ENCODE measurements around the gene BAHCC1. TPM values are rescaled to one million over a fixed set of nuclear protein-coding genes. Genes with fewer than 3 reads are reported as not detected.

BAHCC1 gene
- polyA plus RNA-seq, 1 donor, result 10.8 TPM

GRCh38 chr17:81398176-81398831, 3.0 kb downstream of the BAHCC1 start:
- DNase-seq (ENCODE audit: low read depth), result no peak

- DNase-seq (ENCODE audit: low read depth), result no peak
Measured at GRCh38 chr17:81398832-81399411, 3.7 kb downstream of the BAHCC1 start.

- DNase-seq (ENCODE audit: low read depth), result no peak
Measured at GRCh38 chr17:81399481-81400153, 4.4 kb downstream of the BAHCC1 start.

- no peak for DNase-seq (ENCODE audit: low read depth)
Measured at GRCh38 chr17:81400154-81400977, 5.1 kb downstream of the BAHCC1 start.

GRCh38 chr17:81400996-81401722, 5.9 kb downstream of the BAHCC1 start:
- no peak for DNase-seq (ENCODE audit: low read depth)

GRCh38 chr17:81401723-81402529, 6.7 kb downstream of the BAHCC1 start:
- DNase-seq (ENCODE audit: low read depth), result no peak

- DNase-seq (ENCODE audit: low read depth), result no peak
Measured at GRCh38 chr17:81402530-81402941, 7.3 kb downstream of the BAHCC1 start.

- no peak for DNase-seq (ENCODE audit: low read depth)
Measured at GRCh38 chr17:81402981-81403467, 7.8 kb downstream of the BAHCC1 start.

GRCh38 chr17:81403671-81404534, 8.6 kb downstream of the BAHCC1 start:
- no peak for DNase-seq (ENCODE audit: low read depth)

- DNase-seq (ENCODE audit: low read depth), result no peak
Measured at GRCh38 chr17:81404558-81405165, 9.4 kb downstream of the BAHCC1 start.

GRCh38 chr17:81405411-81405872, 10.2 kb downstream of the BAHCC1 start:
- DNase-seq (ENCODE audit: low read depth), result no peak

- no peak for DNase-seq (ENCODE audit: low read depth)
Measured at GRCh38 chr17:81406117-81406953, 11.1 kb downstream of the BAHCC1 start.

GRCh38 chr17:81408049-81408448, 12.8 kb downstream of the BAHCC1 start:
- no peak for DNase-seq (ENCODE audit: low read depth)

GRCh38 chr17:81409190-81409935, 14.1 kb downstream of the BAHCC1 start:
- DNase-seq (ENCODE audit: low read depth), result no peak

- no peak for DNase-seq (ENCODE audit: low read depth)
Measured at GRCh38 chr17:81410852-81411251, 15.6 kb downstream of the BAHCC1 start.

- DNase-seq (ENCODE audit: low read depth), result no peak
Measured at GRCh38 chr17:81411305-81411704, 16.0 kb downstream of the BAHCC1 start.

- DNase-seq (ENCODE audit: low read depth), result no peak
Measured at GRCh38 chr17:81412490-81413093, 17.3 kb downstream of the BAHCC1 start.
